HFFc6 (cell line): ENCODE data around the gene SLC18B1. TPM values are rescaled to one million over a fixed set of nuclear protein-coding genes. Genes with fewer than 3 reads are reported as not detected.

Source experiments
- DNase-seq: peaks from one replicate; pipeline ENCODE4 v3.0.0-alpha.2; 2018
- H3K27ac Mint-ChIP-seq: 2 replicates; pipeline ENCODE4 v1.8.0; 2020; ENCODE audit warnings: mild to moderate bottlenecking, mixed read lengths
- H3K27me3 Mint-ChIP-seq: 2 replicates; pipeline ENCODE4 v1.8.0; 2021; ENCODE audit warnings: mild to moderate bottlenecking, moderate library complexity, mixed read lengths; ENCODE audit not compliant: insufficient read depth
- H3K36me3 Mint-ChIP-seq: 2 replicates; pipeline ENCODE4 v1.8.0; 2021; ENCODE audit warnings: low read depth, mixed read lengths
- H3K4me1 Mint-ChIP-seq: 2 replicates; pipeline ENCODE4 v1.8.0; 2020; ENCODE audit warnings: low read depth, mixed read lengths
- H3K4me3 Mint-ChIP-seq: 2 replicates; pipeline ENCODE4 v1.8.0; 2020; ENCODE audit warnings: mild to moderate bottlenecking, moderate library complexity, mixed read lengths
- H3K9me3 Mint-ChIP-seq: 2 replicates; pipeline ENCODE4 v1.8.0; 2020; ENCODE audit warnings: mild to moderate bottlenecking, mixed read lengths
- total RNA-seq, 6 experiments: library from RNA; stranded (reverse); fragmentation: NEBNext Ultra II Directional; extraction: Animal tissue kit (Norgen Biotek cat#: 25700); gene quantifications; 2 replicates in 1 of 6; 3 replicates in 5 of 6; pipeline ENCODE4 v1.2.3, GENCODE V29; 2021
- TF ChIP-seq, protein P1 (sequence below): fragments of 200-600 bp; sonication (generic); IDR thresholded peaks from 2 replicates; pipeline ENCODE4 v1.5.0; 2021; ENCODE audit warnings: antibody characterized with exemption, mild to moderate bottlenecking

SLC18B1 gene
- total RNA-seq, 6 experiments from 2014 or later, result 2.9 to 4.1 (median 3.5) TPM

DNA sequence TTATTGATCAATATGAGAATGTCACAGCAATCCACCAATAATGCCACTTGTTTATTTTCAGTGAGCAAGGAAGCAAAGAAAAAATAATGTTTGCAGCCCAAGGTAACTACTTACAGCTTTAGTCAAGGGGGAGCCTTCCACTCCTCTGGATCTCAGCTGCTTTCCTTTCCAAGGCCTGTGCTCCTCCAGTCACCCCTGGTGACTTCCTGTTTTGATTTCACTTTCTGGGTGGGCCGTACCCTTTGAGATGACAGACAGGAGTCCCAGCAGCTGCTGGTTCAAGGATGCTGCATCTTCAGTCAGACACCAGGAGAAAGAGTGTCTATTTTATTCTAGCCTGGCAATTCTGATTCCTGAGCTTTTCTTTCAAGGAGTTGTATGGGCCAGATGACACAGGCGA is 35.2 kb downstream of the SLC18B1 start:
- TF ChIP-seq, protein P1, sequence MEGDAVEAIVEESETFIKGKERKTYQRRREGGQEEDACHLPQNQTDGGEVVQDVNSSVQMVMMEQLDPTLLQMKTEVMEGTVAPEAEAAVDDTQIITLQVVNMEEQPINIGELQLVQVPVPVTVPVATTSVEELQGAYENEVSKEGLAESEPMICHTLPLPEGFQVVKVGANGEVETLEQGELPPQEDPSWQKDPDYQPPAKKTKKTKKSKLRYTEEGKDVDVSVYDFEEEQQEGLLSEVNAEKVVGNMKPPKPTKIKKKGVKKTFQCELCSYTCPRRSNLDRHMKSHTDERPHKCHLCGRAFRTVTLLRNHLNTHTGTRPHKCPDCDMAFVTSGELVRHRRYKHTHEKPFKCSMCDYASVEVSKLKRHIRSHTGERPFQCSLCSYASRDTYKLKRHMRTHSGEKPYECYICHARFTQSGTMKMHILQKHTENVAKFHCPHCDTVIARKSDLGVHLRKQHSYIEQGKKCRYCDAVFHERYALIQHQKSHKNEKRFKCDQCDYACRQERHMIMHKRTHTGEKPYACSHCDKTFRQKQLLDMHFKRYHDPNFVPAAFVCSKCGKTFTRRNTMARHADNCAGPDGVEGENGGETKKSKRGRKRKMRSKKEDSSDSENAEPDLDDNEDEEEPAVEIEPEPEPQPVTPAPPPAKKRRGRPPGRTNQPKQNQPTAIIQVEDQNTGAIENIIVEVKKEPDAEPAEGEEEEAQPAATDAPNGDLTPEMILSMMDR, result no peak
- Mint-ChIP-seq H3K4me3 (no peak overlapping the region), H3K36me3 (no peaks in the 10 kb centered on the region), H3K27ac (no peak overlapping the region), H3K27me3 (no peaks in the 10 kb centered on the region; the same call in 1 of the 2 replicates), H3K4me1 (peaks cover 25% of the 10 kb centered on the region), H3K9me3 (no peaks in the 10 kb centered on the region)
- DNase-seq, result no peak

DNA sequence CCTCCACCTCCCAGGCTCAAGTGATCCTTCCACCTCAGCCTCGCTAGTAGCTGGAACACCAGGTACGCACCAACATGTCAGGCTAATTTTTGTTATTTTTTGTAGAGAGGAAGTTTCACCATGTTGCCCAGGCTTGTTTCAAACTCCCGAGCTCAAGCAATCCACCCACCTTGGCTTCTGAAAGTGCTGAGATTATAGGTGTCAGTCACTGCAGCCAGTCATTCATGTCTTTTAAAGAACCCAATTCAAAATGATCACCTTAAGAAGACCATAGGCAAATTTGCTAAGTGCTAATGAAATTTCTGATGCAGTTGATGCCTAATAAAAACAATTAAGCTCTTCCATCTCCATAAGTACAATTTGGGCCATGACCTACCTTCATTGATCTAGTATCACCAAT is 38.2 kb downstream of the SLC18B1 start:
- Mint-ChIP-seq H3K36me3 (no peaks in the 10 kb centered on the region), H3K4me1 (peaks cover 21% of the 10 kb centered on the region), H3K27me3 (no peaks in the 10 kb centered on the region; the same call in 1 of the 2 replicates), H3K27ac (no peak overlapping the region), H3K9me3 (no peaks in the 10 kb centered on the region), H3K4me3 (no peak overlapping the region)
- no peak for DNase-seq
- TF ChIP-seq, protein P1, result no peak

DNA sequence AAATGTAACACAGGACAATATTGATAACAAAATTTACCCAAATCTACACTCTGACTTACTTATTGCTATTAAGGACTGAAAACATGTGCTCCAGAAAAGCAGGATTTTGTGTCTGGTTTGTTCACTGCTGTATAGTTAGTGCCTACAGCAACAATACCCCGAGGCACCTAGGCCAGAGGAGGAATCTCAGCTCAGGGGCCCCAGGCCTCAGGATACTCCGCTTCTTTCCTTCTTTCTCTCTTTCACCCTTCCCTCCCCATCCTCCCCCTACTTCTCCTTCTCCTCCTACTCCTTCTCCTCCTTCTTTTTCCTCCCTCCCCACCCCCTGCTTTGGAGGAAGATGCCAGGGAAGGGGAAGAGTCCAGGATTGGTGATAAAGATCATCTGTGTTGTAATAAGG is 39.7 kb downstream of the SLC18B1 start:
- no peak overlapping the region for H3K4me3 Mint-ChIP-seq
- H3K4me1 Mint-ChIP-seq, result peaks cover 5% of the 10 kb centered on the region
- TF ChIP-seq, protein P1, result no peak
- no peaks in the 10 kb centered on the region for H3K36me3 Mint-ChIP-seq
- no peak for DNase-seq
- no peaks in the 10 kb centered on the region for H3K9me3 Mint-ChIP-seq
- no peak overlapping the region for H3K27ac Mint-ChIP-seq
- no peaks in the 10 kb centered on the region; the same call in 1 of the 2 replicates for H3K27me3 Mint-ChIP-seq

DNA sequence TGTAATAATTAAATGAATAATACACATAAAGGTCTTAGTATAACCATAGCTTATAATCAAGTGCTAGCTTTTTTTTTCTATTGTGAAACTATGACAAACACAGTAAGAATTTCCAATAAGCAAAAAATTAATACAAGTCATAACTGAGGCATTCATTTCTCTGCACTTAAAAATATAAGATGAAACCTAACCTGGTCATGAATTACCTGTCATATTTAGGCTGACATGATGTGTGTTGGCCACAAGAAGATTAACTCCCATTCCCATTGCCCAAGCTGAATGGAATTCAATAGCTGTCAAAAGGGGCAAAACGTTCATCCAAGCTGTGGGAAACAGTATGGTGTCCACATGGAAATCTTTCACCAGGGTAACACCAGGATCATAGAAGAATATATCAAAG is 46.2 kb downstream of the SLC18B1 start:
- H3K27me3 Mint-ChIP-seq, result no peaks in the 10 kb centered on the region
- no peak overlapping the region for H3K27ac Mint-ChIP-seq

DNA sequence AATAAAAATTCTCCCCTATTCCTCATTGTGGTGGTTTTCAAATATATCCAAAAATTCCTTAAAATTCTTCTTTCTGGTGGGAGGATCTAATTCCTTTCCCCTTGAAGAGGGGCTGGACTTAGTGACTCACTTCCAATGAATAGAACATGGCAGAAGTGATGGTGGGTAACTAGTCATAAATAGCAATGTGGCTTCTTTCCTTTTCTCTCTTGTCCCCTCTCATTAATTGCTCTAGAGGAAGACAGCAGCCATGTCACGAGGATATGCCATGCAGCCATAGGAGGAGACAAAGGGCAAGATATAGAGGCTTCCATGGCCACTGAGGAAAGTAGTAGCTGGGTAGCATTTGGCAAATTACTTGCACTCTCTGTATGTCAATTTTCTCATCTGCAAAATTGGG is 46.6 kb downstream of the SLC18B1 start:
- DNase-seq, result no peak
- Mint-ChIP-seq H3K27ac (no peak overlapping the region), H3K4me1 (no peaks in the 10 kb centered on the region), H3K9me3 (no peaks in the 10 kb centered on the region), H3K27me3 (no peaks in the 10 kb centered on the region), H3K4me3 (no peak overlapping the region), H3K36me3 (no peaks in the 10 kb centered on the region)
- TF ChIP-seq, protein P1, result no peak

More for the DNA sequence above, 46.2 kb downstream of the SLC18B1 start:
- Mint-ChIP-seq H3K9me3 (no peaks in the 10 kb centered on the region), H3K4me1 (no peaks in the 10 kb centered on the region), H3K36me3 (no peaks in the 10 kb centered on the region), H3K4me3 (no peak overlapping the region)
- TF ChIP-seq, protein P1, result no peak
- DNase-seq, result no peak

DNA sequence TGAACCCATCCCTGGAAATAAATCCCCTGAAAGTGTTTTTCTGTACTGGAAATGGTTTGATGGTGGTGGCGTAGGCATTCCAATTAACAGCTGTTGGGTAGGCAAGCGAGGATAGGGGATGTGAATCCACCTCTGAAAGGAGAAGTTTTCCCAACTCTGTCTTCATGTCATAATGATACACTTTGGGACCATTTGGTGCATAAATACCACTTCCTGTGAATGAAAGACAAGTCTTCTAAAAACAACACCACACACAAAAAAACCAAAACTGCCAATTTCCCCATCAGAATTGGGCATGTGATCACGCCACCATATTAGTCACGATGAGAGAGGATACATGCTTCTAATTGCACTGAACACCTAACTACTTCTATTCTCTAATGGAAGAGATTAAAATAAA is 47.1 kb downstream of the SLC18B1 start:
- Mint-ChIP-seq H3K4me1 (no peaks in the 10 kb centered on the region), H3K27ac (no peak overlapping the region), H3K27me3 (no peaks in the 10 kb centered on the region), H3K36me3 (no peaks in the 10 kb centered on the region), H3K4me3 (no peak overlapping the region), H3K9me3 (no peaks in the 10 kb centered on the region)
- no peak for DNase-seq
- TF ChIP-seq, protein P1, result no peak
